ENCODE data around the gene RGS9BP. TPM values are rescaled to one million over a fixed set of nuclear protein-coding genes. Genes with fewer than 3 reads are reported as not detected.

RGS9BP gene
- total and polyA plus RNA-seq, 2 of the 13 experiments (the other 11 are each of a cell fraction or from before 2014, with no cell fraction given): 0.01 TPM; not detected in 1

DNA sequence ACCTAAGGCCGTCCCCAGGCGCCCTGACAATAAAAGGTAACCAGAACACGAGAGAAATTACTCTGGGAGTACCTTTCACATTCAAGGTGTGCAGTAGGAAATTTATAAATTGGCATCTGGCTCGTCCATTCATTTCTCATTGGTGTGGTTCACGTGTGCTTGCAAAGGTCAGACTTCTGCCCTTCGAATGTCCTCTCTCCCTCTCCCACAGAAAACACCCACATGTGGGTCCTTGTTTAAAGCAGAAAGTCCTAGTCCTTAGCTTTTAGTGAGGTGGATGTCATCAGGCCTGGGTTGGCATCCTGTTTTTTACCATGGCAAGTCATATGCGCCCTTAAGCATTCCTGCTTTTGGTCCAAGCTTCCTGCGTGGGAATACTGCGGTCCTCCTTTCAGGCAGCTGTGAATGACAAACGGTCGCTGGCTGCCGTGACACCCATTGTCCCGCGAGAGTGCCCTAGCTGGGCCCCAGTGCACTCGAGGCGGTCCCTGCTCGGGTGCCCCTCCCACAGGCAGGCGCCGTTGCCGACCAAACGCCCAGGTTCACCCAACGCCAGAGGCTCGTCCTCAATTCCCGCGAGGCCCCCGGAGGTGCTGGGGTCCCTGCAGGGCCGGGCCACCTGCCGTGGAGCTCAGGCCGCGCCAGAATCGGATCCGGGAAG lies 15.8 kb downstream of the RGS9BP start, which contains the start of gene NUDT19 (continued):
- TF ChIP-seq ARID2 (CRISPR knock-in tag; IDR thresholded peaks at IDR 0.05; ENCODE audit: borderline replicate concordance) (no peak), SNAI1 (CRISPR knock-in tag; IDR thresholded peaks at IDR 0.05; ENCODE audit: borderline replicate concordance) (no peak), ZNF24 (IDR thresholded peaks at IDR 0.05) (no peak), GLI4 (CRISPR knock-in tag; IDR thresholded peaks at IDR 0.05; ENCODE audit: borderline replicate concordance) (no peak), NR2F6 (IDR thresholded peaks at IDR 0.05) (peak; percentile 45; the same call in 1 of the 2 replicates), NR2F6 (CRISPR knock-in tag; IDR thresholded peaks at IDR 0.05) (peak; percentile 44; the same call in 1 of the 2 replicates), CCAR2 (optimal IDR thresholded peaks at IDR 0.05; ENCODE audit: low read depth, low read length) (no peak), ETV6 (CRISPR knock-in tag; conservative IDR thresholded peaks at IDR 0.05) (no peak), KAT8 (CRISPR knock-in tag; IDR thresholded peaks at IDR 0.05) (0 out of 2 replicates have a peak, but pooled peaks have one; percentile 12), GATAD1 (CRISPR knock-in tag; IDR thresholded peaks at IDR 0.05) (peak; percentile 51; the same call in 1 of the 2 replicates), CEBPB (IDR thresholded peaks at IDR 0.05; ENCODE audit: borderline replicate concordance, low read depth, low read length) (no peak), ZBTB8A (CRISPR knock-in tag; IDR thresholded peaks at IDR 0.05; ENCODE audit: borderline replicate concordance, low read depth) (peak; percentile 53; the same call in 1 of the 2 replicates), BCL6 (CRISPR knock-in tag; IDR thresholded peaks at IDR 0.05) (peak; percentile 32; the same call in 1 of the 2 replicates), ZNF431 (CRISPR knock-in tag; IDR thresholded peaks at IDR 0.05; ENCODE audit: borderline replicate concordance, low read depth) (0 out of 2 replicates have a peak, but pooled peaks have one; percentile 18), POLR2G (IDR thresholded peaks at IDR 0.05; ENCODE audit: low read depth, low read length) (peak; percentile 83), ZKSCAN8 (CRISPR knock-in tag; IDR thresholded peaks at IDR 0.05; ENCODE audit: borderline replicate concordance) (no peak), TGIF2 (CRISPR knock-in tag; IDR thresholded peaks at IDR 0.05) (no peak), KDM5A (IDR thresholded peaks at IDR 0.05; ENCODE audit: borderline replicate concordance, low read length) (no peak), SKI (IDR thresholded peaks at IDR 0.05; ENCODE audit: partially characterized antibody) (peak; percentile 7), ZNF354B (CRISPR knock-in tag; IDR thresholded peaks at IDR 0.05) (no peak), ASH2L (IDR thresholded peaks at IDR 0.05; ENCODE audit: insufficient read length, low read depth, low read length) (peak; percentile 47), NFYC (CRISPR knock-in tag; IDR thresholded peaks at IDR 0.05) (peak; percentile 33; the same call in 1 of the 2 replicates), IKZF4 (CRISPR knock-in tag; IDR thresholded peaks at IDR 0.05; ENCODE audit: borderline replicate concordance, low read depth, not compliant biosample characterization) (peak; percentile 62), SMYD3 (CRISPR knock-in tag; IDR thresholded peaks at IDR 0.05) (no peak)
- TF ChIP-seq, protein P1, sequence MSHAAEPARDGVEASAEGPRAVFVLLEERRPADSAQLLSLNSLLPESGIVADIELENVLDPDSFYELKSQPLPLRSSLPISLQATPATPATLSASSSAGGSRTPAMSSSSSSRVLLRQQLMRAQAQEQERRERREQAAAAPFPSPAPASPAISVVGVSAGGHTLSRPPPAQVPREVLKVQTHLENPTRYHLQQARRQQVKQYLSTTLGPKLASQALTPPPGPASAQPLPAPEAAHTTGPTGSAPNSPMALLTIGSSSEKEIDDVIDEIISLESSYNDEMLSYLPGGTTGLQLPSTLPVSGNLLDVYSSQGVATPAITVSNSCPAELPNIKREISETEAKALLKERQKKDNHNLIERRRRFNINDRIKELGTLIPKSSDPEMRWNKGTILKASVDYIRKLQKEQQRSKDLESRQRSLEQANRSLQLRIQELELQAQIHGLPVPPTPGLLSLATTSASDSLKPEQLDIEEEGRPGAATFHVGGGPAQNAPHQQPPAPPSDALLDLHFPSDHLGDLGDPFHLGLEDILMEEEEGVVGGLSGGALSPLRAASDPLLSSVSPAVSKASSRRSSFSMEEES (CRISPR knock-in tag; IDR thresholded peaks at IDR 0.05): peak; percentile 57; the same call in 1 of the 2 replicates
- TF ChIP-seq, protein P2, sequence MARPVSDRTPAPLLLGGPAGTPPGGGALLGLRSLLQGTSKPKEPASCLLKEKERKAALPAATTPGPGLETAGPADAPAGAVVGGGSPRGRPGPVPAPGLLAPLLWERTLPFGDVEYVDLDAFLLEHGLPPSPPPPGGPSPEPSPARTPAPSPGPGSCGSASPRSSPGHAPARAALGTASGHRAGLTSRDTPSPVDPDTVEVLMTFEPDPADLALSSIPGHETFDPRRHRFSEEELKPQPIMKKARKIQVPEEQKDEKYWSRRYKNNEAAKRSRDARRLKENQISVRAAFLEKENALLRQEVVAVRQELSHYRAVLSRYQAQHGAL (CRISPR knock-in tag; IDR thresholded peaks at IDR 0.05; ENCODE audit: not compliant biosample characterization): peak; percentile 78
- TF ChIP-seq, protein P3, sequence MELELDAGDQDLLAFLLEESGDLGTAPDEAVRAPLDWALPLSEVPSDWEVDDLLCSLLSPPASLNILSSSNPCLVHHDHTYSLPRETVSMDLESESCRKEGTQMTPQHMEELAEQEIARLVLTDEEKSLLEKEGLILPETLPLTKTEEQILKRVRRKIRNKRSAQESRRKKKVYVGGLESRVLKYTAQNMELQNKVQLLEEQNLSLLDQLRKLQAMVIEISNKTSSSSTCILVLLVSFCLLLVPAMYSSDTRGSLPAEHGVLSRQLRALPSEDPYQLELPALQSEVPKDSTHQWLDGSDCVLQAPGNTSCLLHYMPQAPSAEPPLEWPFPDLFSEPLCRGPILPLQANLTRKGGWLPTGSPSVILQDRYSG (CRISPR knock-in tag; IDR thresholded peaks at IDR 0.05): 0 out of 2 replicates have a peak, but pooled peaks have one; percentile 6
- TF ChIP-seq, protein P4, sequence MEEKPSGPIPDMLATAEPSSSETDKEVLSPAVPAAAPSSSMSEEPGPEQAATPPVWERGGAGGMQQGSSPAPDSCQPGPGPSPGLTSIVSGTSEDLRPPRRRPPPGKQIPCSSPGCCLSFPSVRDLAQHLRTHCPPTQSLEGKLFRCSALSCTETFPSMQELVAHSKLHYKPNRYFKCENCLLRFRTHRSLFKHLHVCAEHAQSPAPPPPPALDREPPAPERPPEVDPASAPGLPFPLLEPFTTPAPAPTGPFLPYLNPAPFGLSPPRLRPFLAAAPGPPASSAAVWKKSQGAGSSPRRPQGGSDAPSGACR (CRISPR knock-in tag; IDR thresholded peaks at IDR 0.05): peak; percentile 47; the same call in 1 of the 2 replicates

All from HepG2 (cell line).